H9 (cell line): ENCODE data around the gene KIAA1671. TPM values are rescaled to one million over a fixed set of nuclear protein-coding genes. Genes with fewer than 3 reads are reported as not detected.

Experiments
- DNase-seq: peaks from one replicate; pipeline ENCODE4 v3.0.0-alpha.2; 2017
- H2AFZ ChIP-seq: one replicate; pipeline ENCODE4 v1.6.1; 2013; ENCODE audit warnings: mild to moderate bottlenecking, low read length, control low read depth, moderate library complexity
- H2AK5ac ChIP-seq: 2 replicates; pipeline ENCODE4 v1.6.1; 2013; ENCODE audit warnings: low read length, control low read depth, mixed read lengths; ENCODE audit not compliant: insufficient read length
- H2BK120ac ChIP-seq: one replicate; pipeline ENCODE4 v1.6.1; 2013; ENCODE audit warnings: low read depth, mild to moderate bottlenecking, low read length, control low read depth, inconsistent platforms; ENCODE audit not compliant: poor library complexity, severe bottlenecking
- H2BK12ac ChIP-seq: 2 replicates; pipeline ENCODE4 v1.6.1; 2013; ENCODE audit warnings: low read length, control low read depth, mixed read lengths, low read depth; ENCODE audit not compliant: insufficient read length
- H2BK15ac ChIP-seq: 2 replicates; pipeline ENCODE4 v1.6.1; 2013; ENCODE audit warnings: low read depth, low read length, control low read depth
- H2BK20ac ChIP-seq: one replicate; pipeline ENCODE4 v1.6.1; 2013; ENCODE audit warnings: low read depth, mild to moderate bottlenecking, low read length, control low read depth, inconsistent platforms; ENCODE audit not compliant: poor library complexity, severe bottlenecking
- H2BK5ac ChIP-seq: 2 replicates; pipeline ENCODE4 v1.6.1; 2013; ENCODE audit warnings: low read length, control low read depth, mixed read lengths; ENCODE audit not compliant: insufficient read length
- H3K14ac ChIP-seq: 2 replicates; pipeline ENCODE4 v1.6.1; 2013; ENCODE audit warnings: low read length, control low read depth; ENCODE audit not compliant: insufficient read depth
- H3K18ac ChIP-seq: 2 replicates; pipeline ENCODE4 v1.6.1; 2013; ENCODE audit warnings: low read depth, mild to moderate bottlenecking, mixed read lengths, low read length, control low read depth; ENCODE audit not compliant: insufficient read length
- H3K23ac ChIP-seq: 2 replicates; pipeline ENCODE4 v1.6.1; 2013; ENCODE audit warnings: low read length, control low read depth, mixed read lengths, low read depth; ENCODE audit not compliant: insufficient read length
- H3K23me2 ChIP-seq: 2 replicates; pipeline ENCODE4 v1.6.1; 2013; ENCODE audit warnings: low read depth, mild to moderate bottlenecking, mixed read lengths, low read length, control low read depth; ENCODE audit not compliant: insufficient read length, poor library complexity, severe bottlenecking
- H3K27ac ChIP-seq: 2 replicates; pipeline ENCODE4 v1.5.1; 2013; ENCODE audit warnings: low read length, control low read depth, mixed read lengths, low read depth; ENCODE audit not compliant: insufficient read length
- H3K27me3 ChIP-seq: 2 replicates; pipeline ENCODE4 v1.6.1; 2013; ENCODE audit warnings: low read length, control low read depth, inconsistent platforms; ENCODE audit not compliant: insufficient read depth
- H3K4ac ChIP-seq: 2 replicates; pipeline ENCODE4 v1.6.1; 2013; ENCODE audit warnings: low read depth, mild to moderate bottlenecking, control low read depth, inconsistent platforms, low read length, moderate library complexity
- H3K4me1 ChIP-seq: 2 replicates; pipeline ENCODE4 v1.6.1; 2013; ENCODE audit warnings: low read length, control low read depth, inconsistent platforms; ENCODE audit not compliant: insufficient read depth
- H3K4me2 ChIP-seq: 2 replicates; pipeline ENCODE4 v1.6.1; 2013; ENCODE audit warnings: low read length, control low read depth, mixed read lengths; ENCODE audit not compliant: insufficient read length, insufficient read depth
- H3K56ac ChIP-seq: 2 replicates; pipeline ENCODE4 v1.6.1; 2013; ENCODE audit warnings: low read depth, mild to moderate bottlenecking, mixed read lengths, low read length, control low read depth; ENCODE audit not compliant: insufficient read length
- H3K79me1 ChIP-seq: 2 replicates; pipeline ENCODE4 v1.6.1; 2013; ENCODE audit warnings: low read depth, mild to moderate bottlenecking, moderate library complexity, low read length, control low read depth, inconsistent platforms; ENCODE audit not compliant: insufficient read depth, poor library complexity, severe bottlenecking
- H3K79me2 ChIP-seq: 2 replicates; pipeline ENCODE4 v1.6.1; 2013; ENCODE audit warnings: low read length, control low read depth, inconsistent platforms; ENCODE audit not compliant: insufficient read depth
- H3K9ac ChIP-seq: 2 replicates; pipeline ENCODE4 v1.6.1; 2013; ENCODE audit warnings: low read length, control low read depth, mixed read lengths; ENCODE audit not compliant: insufficient read length; ENCODE audit errors: extremely low read depth
- H3K9me3 ChIP-seq: one replicate; pipeline ENCODE4 v1.6.1; 2013; ENCODE audit warnings: low read depth, low read length, inconsistent platforms; ENCODE audit not compliant: control insufficient read depth
- H3T11ph ChIP-seq: one replicate; pipeline ENCODE4 v1.6.1; 2013; ENCODE audit warnings: mild to moderate bottlenecking, low read length, control low read depth, inconsistent platforms
- H4K20me1 ChIP-seq: one replicate; pipeline ENCODE4 v1.6.1; 2013; ENCODE audit not compliant: control insufficient read depth, insufficient read length, insufficient read depth
- H4K5ac ChIP-seq: 2 replicates; pipeline ENCODE4 v1.6.1; 2013; ENCODE audit warnings: low read depth, mild to moderate bottlenecking, mixed read lengths, low read length, control low read depth; ENCODE audit not compliant: insufficient read length
- H4K8ac ChIP-seq: replicated peaks from 2 replicates; pipeline ENCODE4 v1.6.1; 2013; ENCODE audit warnings: low read length, control low read depth, mixed read lengths, low read depth; ENCODE audit not compliant: insufficient read length
- H4K91ac ChIP-seq: 2 replicates; pipeline ENCODE4 v1.6.1; 2013; ENCODE audit warnings: low read depth, mild to moderate bottlenecking, moderate library complexity, mixed read lengths, low read length, control low read depth; ENCODE audit not compliant: insufficient read length
- H3K27ac Mint-ChIP-seq, 3 experiments: 2 replicates in 2 of 3; 3 replicates in 1 of 3; pipeline ENCODE4 v1.8.0; 2020 to 2021; ENCODE audit warnings: mixed read lengths in 3 of 3, mild to moderate bottlenecking in 1 of 3, moderate library complexity in 1 of 3
- H3K27me3 Mint-ChIP-seq: 2 replicates; pipeline ENCODE4 v1.8.0; 2021; ENCODE audit warnings: low read depth, mild to moderate bottlenecking, moderate library complexity, mixed read lengths
- H3K36me3 Mint-ChIP-seq, 3 experiments: 2 replicates in 2 of 3; 3 replicates in 1 of 3; pipeline ENCODE4 v1.8.0; 2020 to 2021; ENCODE audit warnings: low read depth in 3 of 3, mixed read lengths in 3 of 3; ENCODE audit not compliant: insufficient read depth in 1 of 3
- H3K4me1 Mint-ChIP-seq, 2 experiments: 2 replicates each; pipeline ENCODE4 v1.8.0; 2020; ENCODE audit warnings: mixed read lengths in 2 of 2
- H3K4me3 Mint-ChIP-seq, 2 experiments: 2 replicates in 1 of 2; 3 replicates in 1 of 2; pipeline ENCODE4 v1.8.0; 2020 to 2021; ENCODE audit warnings: mild to moderate bottlenecking in 2 of 2, mixed read lengths in 2 of 2, moderate library complexity in 1 of 2
- H3K9me3 Mint-ChIP-seq, 2 experiments: 2 replicates in 1 of 2; 3 replicates in 1 of 2; pipeline ENCODE4 v1.8.0; 2020; ENCODE audit warnings: mild to moderate bottlenecking in 2 of 2, mixed read lengths in 2 of 2, moderate library complexity in 1 of 2
- WGBS: extraction: QIAGEN DNeasy Blood & Tissue Kit; methylation state at CpG from one replicate; pipeline ENCODE4 v1.1.7; 2013; ENCODE audit warnings: missing lambda C conversion rate, low lambda C conversion rate, mixed read lengths; ENCODE audit not compliant: insufficient read length; ENCODE audit errors: extremely low coverage; 5-methylcytosine and 5-hydroxymethylcytosine counted together
- total RNA-seq: library from RNA; stranded (reverse); gene quantifications from 2 replicates; pipeline ENCODE4 v1.2.1, GENCODE V29; 2021
- TF ChIP-seq, protein P1 (sequence below): fragments of 200-600 bp; sonication (generic); conservative IDR thresholded peaks from 3 replicates; pipeline ENCODE4 v1.8.0; 2021; ENCODE audit warnings: antibody characterized with exemption, mild to moderate bottlenecking

Gene KIAA1671
- total RNA-seq, 1 experiment from 2014 or later, result 22.6 TPM

DNA sequence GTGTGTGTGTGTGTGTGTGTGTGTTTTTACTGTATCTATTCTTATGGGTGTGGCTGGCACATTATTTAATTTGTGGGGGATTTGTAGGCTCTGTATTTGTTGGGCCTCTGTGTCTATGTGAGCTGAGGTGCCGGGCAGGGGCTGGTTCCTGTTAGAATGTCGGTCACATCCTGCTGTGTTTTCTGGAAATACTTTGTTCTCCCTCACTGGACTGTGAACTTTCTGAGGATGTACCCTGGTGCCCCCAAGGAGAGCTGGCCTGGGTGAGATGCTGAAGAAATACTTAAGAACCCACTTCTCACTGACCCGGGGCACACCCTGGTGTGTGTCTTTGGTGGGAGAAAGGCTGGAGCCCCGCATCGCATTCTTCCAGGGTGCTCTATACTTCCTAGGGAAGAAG, 28.6 kb downstream of the KIAA1671 start:
- Histone ChIP-seq H3K27me3 (no peaks in the 10 kb centered on the region), H3K4me2 (no peak overlapping the region), H2AK5ac (no peak overlapping the region), H3K23me2 (no peaks in the 10 kb centered on the region), H3K79me2 (no peaks in the 10 kb centered on the region; the same call in 1 of the 2 replicates), H3T11ph (no peak overlapping the region), H2BK5ac (no peak overlapping the region), H3K4me1 (peaks cover 2% of the 10 kb centered on the region; the same call in 1 of the 2 replicates), H2BK120ac (no peak overlapping the region), H3K9ac (no peak overlapping the region), H2AFZ (no peak overlapping the region), H3K18ac (no peak overlapping the region), H4K8ac (no peak overlapping the region), H3K79me1 (no peaks in the 10 kb centered on the region), H4K20me1 (no peaks in the 10 kb centered on the region), H3K9me3 (no peaks in the 10 kb centered on the region), H2BK12ac (no peak overlapping the region), H4K5ac (no peak overlapping the region), H3K56ac (no peak overlapping the region), H2BK20ac (no peak overlapping the region), H3K14ac (no peak overlapping the region), H3K4ac (no peak overlapping the region), H4K91ac (no peak overlapping the region), H2BK15ac (no peak overlapping the region), H3K27ac (no peak overlapping the region), H3K23ac (no peak overlapping the region)
- peak overlapping the region in 2 of 3 experiments; percentile 59 to 74; a peak in 4 of 7 replicates for H3K27ac Mint-ChIP-seq
- H3K4me3 Mint-ChIP-seq, result no peak overlapping the region; a peak in 1 of 5 replicates
- H3K9me3 Mint-ChIP-seq, result peaks cover 0 to 2% of the 10 kb centered on the region in 2 experiments; a peak in 2 of 5 replicates
- H3K4me1 Mint-ChIP-seq, result peaks cover 56 to 70% of the 10 kb centered on the region in 2 experiments
- no CpG with 5 or more reads among the region's 5 CpGs for WGBS
- TF ChIP-seq, protein P1, sequence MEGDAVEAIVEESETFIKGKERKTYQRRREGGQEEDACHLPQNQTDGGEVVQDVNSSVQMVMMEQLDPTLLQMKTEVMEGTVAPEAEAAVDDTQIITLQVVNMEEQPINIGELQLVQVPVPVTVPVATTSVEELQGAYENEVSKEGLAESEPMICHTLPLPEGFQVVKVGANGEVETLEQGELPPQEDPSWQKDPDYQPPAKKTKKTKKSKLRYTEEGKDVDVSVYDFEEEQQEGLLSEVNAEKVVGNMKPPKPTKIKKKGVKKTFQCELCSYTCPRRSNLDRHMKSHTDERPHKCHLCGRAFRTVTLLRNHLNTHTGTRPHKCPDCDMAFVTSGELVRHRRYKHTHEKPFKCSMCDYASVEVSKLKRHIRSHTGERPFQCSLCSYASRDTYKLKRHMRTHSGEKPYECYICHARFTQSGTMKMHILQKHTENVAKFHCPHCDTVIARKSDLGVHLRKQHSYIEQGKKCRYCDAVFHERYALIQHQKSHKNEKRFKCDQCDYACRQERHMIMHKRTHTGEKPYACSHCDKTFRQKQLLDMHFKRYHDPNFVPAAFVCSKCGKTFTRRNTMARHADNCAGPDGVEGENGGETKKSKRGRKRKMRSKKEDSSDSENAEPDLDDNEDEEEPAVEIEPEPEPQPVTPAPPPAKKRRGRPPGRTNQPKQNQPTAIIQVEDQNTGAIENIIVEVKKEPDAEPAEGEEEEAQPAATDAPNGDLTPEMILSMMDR, result no peak
- H3K27me3 Mint-ChIP-seq, result no peaks in the 10 kb centered on the region
- no peak for DNase-seq
- H3K36me3 Mint-ChIP-seq, result peaks cover 0 to 13% (median 4%) of the 10 kb centered on the region in 3 experiments; a peak in 4 of 7 replicates
